Breast epithelium (tissue), 3 donors: ENCODE measurements around the gene KDM4C.

Source experiments
- POLR2A ChIP-seq: fragments of 450-650 bp; IDR thresholded peaks from one replicate; pipeline ENCODE4 v1.6.1; 2016; ENCODE audit warnings: antibody characterized with exemption, mild to moderate bottlenecking, moderate library complexity
- POLR2AphosphoS5 ChIP-seq, 3 donors: sonication (generic); formaldehyde crosslinking; IDR thresholded peaks; one replicate each; pipeline ENCODE4 v1.6.1; 2017; ENCODE audit warnings: antibody characterized with exemption in 3 of 3
- TF ChIP-seq, protein P1 (sequence below), 3 donors: fragments of 450-650 bp; IDR thresholded peaks; one replicate each; pipeline ENCODE4 v1.5.1; 2016 to 2017; ENCODE audit warnings: antibody characterized with exemption in 3 of 3, mild to moderate bottlenecking in 3 of 3, moderate library complexity in 3 of 3

DNA sequence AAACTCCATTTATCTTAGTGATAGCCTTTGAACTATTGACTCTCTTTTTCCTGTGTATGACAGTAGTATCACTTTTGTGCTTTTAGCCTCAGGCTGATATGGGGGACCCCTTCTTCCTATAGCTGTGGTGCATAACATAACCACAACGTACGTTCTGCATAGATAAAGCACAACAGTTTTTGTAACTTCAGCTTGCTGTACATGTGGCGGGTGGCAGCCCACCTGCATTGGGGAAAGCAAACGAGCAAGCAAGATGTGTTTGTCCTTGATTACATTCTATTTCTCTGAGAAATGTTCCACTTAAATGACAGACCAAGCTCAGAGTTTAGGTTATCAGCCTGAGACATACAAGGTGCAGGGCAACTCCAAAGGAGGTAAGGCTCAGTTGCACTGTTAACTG lies 309.4 kb downstream of the KDM4C start:
- TF ChIP-seq, protein P1, sequence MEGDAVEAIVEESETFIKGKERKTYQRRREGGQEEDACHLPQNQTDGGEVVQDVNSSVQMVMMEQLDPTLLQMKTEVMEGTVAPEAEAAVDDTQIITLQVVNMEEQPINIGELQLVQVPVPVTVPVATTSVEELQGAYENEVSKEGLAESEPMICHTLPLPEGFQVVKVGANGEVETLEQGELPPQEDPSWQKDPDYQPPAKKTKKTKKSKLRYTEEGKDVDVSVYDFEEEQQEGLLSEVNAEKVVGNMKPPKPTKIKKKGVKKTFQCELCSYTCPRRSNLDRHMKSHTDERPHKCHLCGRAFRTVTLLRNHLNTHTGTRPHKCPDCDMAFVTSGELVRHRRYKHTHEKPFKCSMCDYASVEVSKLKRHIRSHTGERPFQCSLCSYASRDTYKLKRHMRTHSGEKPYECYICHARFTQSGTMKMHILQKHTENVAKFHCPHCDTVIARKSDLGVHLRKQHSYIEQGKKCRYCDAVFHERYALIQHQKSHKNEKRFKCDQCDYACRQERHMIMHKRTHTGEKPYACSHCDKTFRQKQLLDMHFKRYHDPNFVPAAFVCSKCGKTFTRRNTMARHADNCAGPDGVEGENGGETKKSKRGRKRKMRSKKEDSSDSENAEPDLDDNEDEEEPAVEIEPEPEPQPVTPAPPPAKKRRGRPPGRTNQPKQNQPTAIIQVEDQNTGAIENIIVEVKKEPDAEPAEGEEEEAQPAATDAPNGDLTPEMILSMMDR (IDR thresholded peaks at IDR 0.05) = no peak
- TF ChIP-seq POLR2A (no peak), POLR2AphosphoS5 (IDR thresholded peaks at IDR 0.05) (no peak)
